RKO (cell line): ENCODE measurements around the gene KIAA1614.

Experiments used
- DNase-seq: peaks from one replicate; pipeline ENCODE4 v3.0.0-alpha.2; 2016; ENCODE audit warnings: low spot score

Gene KIAA1614

GRCh38 chr1:180907313-180908055, 5.2 kb upstream of the KIAA1614 start:
- no peak for DNase-seq

DNA sequence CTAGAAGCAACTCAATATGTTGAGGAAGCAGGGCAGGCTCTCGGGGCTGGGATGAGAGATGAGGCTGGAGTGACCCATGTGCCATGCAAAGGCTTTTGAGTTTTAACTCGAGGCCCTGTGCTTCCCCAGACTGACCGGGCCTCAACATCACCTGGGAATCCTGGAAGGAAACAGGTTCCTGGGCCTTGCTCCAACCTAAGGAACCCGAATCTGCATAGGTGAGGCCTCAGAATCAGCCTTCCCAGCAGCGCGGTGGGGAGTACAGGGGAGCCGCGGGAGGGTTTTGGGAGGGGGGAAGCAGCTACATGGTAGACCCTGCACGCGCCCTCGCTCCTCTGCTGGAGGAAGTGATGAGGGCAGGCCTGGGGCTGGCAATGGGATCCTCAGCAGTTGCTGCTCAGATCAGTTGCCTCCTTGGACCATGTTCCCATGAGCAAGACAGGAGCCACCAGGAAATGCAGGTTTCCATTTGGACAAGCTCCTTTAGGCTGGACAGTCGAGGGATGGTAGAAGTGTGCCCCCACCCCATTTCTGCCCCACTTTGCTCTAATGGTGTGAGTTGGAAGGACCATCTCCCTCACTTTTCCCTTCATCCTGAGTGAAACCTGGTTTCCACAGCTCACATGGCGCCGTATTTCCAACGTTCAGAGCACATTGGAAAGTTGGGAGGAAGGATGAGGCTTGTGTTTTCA, 4.5 kb upstream of the KIAA1614 start:
- DNase-seq = no peak

GRCh38 chr1:180909005-180909414, 3.7 kb upstream of the KIAA1614 start:
- DNase-seq = no peak

GRCh38 chr1:180909462-180909976, 3.2 kb upstream of the KIAA1614 start:
- no peak for DNase-seq

DNA sequence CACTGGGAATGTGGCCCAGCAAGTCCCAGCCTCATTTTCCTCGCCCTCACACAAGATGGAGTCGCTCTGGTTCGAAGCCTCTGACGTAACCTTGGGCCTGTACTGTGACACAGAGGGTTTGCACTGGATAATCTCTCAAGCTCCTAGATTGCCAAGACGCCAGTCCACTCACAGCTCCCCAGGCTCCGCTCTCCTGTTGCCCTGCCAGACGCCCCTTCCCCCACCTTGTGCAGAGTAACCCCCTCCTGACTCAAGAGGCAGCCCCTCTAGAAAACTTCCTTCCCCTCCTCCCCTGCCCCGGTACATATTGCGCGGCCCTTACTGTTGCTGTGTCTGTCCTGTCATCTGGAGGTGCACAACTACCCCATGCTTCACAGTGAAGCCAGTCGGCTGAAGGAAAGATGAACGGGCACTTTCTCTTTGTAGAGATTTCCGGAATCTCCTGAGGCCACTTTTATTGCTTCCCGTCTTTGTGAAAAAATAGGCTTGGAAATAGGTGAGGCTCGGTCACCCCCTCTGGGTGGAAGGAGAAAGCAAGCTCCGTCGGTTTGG, 981 bp upstream of the KIAA1614 start:
- no peak for DNase-seq

DNA sequence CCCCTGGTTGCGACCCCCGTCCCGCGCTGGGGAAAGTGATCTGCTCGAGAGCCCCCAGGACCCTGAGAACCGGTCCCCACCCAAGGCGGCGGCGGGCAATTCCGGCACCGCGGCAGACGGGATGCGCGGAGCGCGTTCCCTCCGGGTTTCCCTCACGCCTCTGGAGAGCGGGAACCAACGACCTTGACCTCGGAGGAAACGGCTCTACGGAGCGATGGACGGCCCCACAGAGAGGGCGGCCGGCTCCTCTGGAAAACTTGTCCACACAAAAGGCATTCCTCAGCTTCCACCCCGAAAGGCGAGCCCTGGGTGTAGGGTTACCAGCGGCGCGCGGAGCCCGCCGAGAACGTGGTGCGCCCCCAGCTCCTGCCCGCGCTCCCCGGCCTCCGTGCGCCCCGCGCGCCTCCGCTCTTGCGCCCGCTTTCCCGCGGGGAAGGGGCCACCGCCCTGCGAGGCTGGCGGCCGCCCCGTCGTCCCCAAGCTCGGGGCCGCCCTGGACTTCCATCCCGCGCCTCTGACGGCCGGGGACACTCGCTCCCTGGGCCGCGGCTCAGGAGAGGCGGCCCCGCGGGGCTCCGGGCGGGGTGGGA, 391 bp upstream of the KIAA1614 start:
- DNase-seq = no peak

- DNase-seq = no peak
Observed at GRCh38 chr1:180915426-180915965, 2.8 kb downstream of the KIAA1614 start.

DNA sequence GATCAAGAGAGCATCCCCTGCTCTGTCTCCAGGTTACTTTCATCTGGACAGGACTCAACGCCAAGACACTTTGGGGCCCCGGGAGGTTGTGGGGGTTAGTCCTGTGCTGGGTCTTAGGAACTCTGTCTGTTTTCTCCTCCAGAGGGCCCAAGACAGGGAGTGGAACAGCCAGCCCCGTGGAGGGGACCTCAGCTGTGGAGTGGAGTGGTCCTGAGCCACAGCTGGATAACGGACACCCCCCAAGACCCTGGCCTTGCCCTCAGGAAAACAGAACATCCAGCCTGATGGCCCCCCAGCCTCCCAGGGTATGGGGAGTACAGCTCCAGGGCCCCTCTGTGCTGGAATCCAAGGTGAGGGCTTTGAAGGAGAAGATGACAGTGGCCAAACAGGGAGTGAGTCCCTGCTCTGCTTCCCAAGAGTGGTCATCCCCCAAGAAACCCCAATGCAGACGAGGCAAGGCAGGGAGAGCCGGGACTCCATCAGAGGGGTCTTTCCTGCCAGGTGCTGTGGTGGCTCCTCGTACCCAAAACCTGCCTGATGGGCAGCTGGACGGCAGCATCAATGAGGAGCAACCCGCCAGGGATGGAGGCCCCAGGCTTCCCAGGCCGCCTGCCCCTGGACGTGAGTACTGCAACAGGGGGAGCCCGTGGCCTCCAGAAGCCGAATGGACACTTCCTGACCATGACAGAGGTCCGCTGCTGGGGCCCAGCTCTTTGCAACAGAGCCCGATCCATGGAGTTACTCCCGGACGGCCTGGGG, 3.5 kb downstream of the KIAA1614 start:
- no peak for DNase-seq

GRCh38 chr1:180916771-180917170, 4.1 kb downstream of the KIAA1614 start:
- DNase-seq = no peak

- no peak for DNase-seq
Observed at GRCh38 chr1:180917306-180918065, 4.8 kb downstream of the KIAA1614 start.

DNA sequence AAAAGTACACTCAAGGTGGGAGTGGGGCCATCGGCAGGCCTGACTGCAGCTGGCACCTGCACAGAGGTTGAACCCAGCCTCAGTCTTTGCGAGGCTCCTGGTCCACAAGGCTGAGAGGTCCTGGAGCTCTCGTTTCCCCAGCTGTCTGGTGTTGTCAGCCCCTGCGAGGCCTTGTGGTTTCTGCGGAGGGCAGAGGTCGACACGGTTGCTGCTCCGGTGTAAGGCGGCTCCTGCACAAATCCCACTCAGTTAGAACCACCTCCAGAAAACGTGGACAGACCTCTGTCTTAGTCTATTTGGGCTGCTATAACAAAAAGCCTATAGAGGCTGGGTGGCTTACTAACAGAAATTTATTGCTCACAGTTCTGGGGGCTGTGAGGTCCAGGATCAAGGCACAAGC, 5.8 kb downstream of the KIAA1614 start:
- DNase-seq = no peak

- DNase-seq = no peak
Observed at GRCh38 chr1:180919183-180919700, 6.5 kb downstream of the KIAA1614 start.

DNA sequence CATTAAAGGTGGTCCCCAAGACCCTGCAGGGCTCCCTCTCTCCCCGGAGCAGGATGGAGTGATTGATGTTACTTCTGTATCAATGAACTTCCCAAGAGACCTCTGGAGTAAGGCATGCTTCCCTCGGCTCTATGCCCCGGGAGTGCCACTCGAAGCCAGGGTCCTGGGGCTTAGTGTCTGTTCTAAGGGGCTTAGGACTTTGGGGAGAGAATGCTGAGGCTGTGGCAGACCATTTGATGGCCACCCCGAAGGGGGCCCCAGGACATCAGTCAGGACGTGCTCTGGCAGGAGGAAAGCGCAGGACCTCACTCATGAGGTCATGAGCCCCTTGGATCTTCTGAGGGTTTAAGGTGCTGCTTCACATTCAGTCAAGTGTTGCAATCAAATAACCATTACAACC, 7.5 kb downstream of the KIAA1614 start:
- no peak for DNase-seq

GRCh38 chr1:180920702-180921101, 8.0 kb downstream of the KIAA1614 start:
- no peak for DNase-seq

DNA sequence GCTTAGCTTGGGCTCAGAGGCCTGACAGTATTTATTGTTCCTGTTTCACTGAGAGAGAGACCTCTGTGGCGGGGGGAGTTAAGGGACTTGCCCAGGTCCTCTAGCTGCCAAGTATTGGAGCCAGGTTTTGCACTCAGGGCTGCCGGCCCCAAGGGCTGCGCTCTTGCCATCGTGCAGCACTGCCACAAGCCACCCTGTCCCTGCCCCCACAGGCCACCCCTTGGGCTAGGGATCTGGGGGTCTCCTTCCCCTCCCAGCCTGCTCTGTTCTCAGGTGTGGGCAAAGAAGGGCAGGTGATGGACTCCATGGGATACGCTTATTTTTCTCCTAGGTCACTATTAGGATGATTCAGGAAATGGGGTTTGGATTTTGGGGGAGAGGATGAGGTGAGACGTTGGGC, 8.7 kb downstream of the KIAA1614 start:
- no peak for DNase-seq

GRCh38 chr1:180921891-180922630, 9.4 kb downstream of the KIAA1614 start:
- no peak for DNase-seq

DNA sequence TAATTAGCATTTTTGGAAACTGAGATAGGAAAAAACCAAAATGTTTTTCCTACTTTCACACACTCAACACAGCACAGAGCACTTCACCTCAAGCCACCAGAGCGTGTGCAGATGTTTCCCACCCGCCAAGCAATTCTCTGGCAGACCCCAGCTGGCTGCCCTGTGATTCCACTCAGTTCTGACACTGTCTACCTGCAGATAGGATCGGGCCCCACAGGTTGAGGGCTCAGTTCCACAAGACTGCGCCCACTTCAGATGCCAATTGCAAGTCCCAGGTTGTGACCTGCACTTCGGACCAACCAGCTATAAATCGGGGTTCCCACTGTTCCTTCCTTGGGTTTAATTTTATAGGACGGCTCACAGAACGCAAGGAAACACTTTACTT, 9.9 kb downstream of the KIAA1614 start:
- DNase-seq = no peak

GRCh38 chr1:180923021-180923841, 10.5 kb downstream of the KIAA1614 start:
- DNase-seq = no peak

DNA sequence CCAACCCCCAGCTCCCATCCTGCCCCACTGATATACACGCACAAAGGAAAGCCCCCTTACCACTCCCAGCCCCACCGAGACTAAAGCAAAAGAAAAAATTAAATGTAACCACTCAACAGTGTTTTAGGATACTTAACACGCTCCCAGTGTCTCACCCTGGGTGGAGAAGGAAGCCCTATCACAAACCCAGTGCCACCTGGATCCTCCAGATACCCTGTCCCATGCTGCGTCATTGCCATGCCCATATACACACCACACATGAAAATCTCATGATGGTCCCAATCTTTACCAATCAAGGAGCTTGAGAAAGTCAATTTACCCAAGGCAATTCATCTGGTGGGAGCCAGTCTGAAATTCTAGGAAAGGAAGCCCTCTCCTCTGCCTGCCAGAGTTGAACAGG, 11.2 kb downstream of the KIAA1614 start:
- DNase-seq = no peak
